Pancreas (tissue), 10 donors: ENCODE measurements around the gene C1orf226. TPM values are rescaled to one million over a fixed set of nuclear protein-coding genes. Genes with fewer than 3 reads are reported as not detected.
"Not testable (repeated sequence)": the region's sequence is repeated elsewhere in the genome, so short reads cannot be mapped to it uniquely, and the experiment has no call there.

Source experiments
- ATAC-seq, 4 donors: fragments of 200-7000 bp; cut with Tn5 transposase; one replicate each; pipeline versions ENCODE4 v1.8.0 to v1.9.1; 2020; ENCODE audit warnings: mild to moderate bottlenecking in 4 of 4, moderate library complexity in 4 of 4
- DNase-seq, 6 donors: peaks; one replicate each; pipeline ENCODE4 v3.0.0-alpha.2; 2020
- FAIRE-seq: peaks from 2 replicates; lab custom pipeline; 2012; peaks lifted over from hg19 to GRCh38; lab: Jason Lieb, UNC
- H3K27ac ChIP-seq, 4 donors: fragments of 200-600 bp; sonication (generic); 1 replicate in 3 of 4; 2 replicates in 1 of 4; pipeline versions ENCODE4 v1.5.0 to v1.8.0; 2020
- H3K27me3 ChIP-seq, 4 donors: fragments of 200-600 bp; one replicate each; pipeline ENCODE4 v1.8.0; 2021
- H3K36me3 ChIP-seq, 3 donors: fragments of 200-600 bp; sonication (generic) in 1 of 3; one replicate each; pipeline versions ENCODE4 v1.5.0 to v1.8.0; 2020 to 2021
- H3K4me1 ChIP-seq, 3 donors: fragments of 200-600 bp; one replicate each; pipeline ENCODE4 v1.8.0; 2021
- H3K4me3 ChIP-seq, 4 donors: fragments of 200-600 bp; sonication (generic) in 2 of 4; one replicate each; pipeline versions ENCODE4 v1.5.0 to v1.8.0; 2020 to 2021
- H3K9me3 ChIP-seq, 4 donors: fragments of 200-600 bp; one replicate each; pipeline ENCODE4 v1.8.0; 2021
- WGBS, 2 donors: extraction: QIAGEN DNeasy Blood & Tissue Kit; methylation state at CpG; one replicate each; pipeline ENCODE4 v1.1.7; 2013; 5-methylcytosine and 5-hydroxymethylcytosine counted together
- intact Hi-C, 3 donors: fragments of 100-400 bp; cut with DNase I; formaldehyde crosslinking; loops; one replicate each; pipeline versions ENCODE4 v1.11.1 to v1.14.2; 2022
- polyA plus RNA-seq, 2 donors: library from polyadenylated mRNA; stranded (reverse); fragments of 200-250 nt; gene quantifications; one replicate each; pipeline ENCODE4 v1.2.3, GENCODE V29; 2013
- total RNA-seq, 6 donors: library from RNA; stranded (reverse); fragmentation: NEBNext Ultra II Directional in 4 of 6; extraction: Animal tissue kit (Norgen Biotek cat#: 25700) in 4 of 6; gene quantifications; one replicate each; pipeline versions ENCODE4 v1.2.1 to v1.2.4, GENCODE V29; 2021 to 2023
- TF ChIP-seq, protein P1 (sequence below), 4 donors: fragments of 200-600 bp; sonication (generic) in 3 of 4; IDR thresholded peaks; one replicate each; pipeline versions ENCODE4 v1.5.0 to v1.8.0; 2021; ENCODE audit warnings: antibody characterized with exemption in 4 of 4
- donor health status: healthy with polysubstance abuse.
- donor health status: DM: no; HTN: no; CAD: no; lungs with moderate emphysema.
- donor health status: DM: no; HTN: no; CAD: no.
- donor health status: control.
- donor health status: control.
- donor health status: Bipolar disorder and iron deficiency.
- donor health status: DM: yes; HTN: yes; CAD: no.
- donor health status: DM: no; HTN: no; CAD: no.
- donor health status: DM: no; HTN: no; CAD: no.
- donor health status: DM: yes; HTN: yes; CAD: no.

Gene C1orf226
- total and polyA plus RNA-seq, 8 donors = 1.3 to 4.2 (median 2.3) TPM

GRCh38 chr1:162420120-162420519, 38.6 kb downstream of the C1orf226 start:
- TF ChIP-seq, protein P1, sequence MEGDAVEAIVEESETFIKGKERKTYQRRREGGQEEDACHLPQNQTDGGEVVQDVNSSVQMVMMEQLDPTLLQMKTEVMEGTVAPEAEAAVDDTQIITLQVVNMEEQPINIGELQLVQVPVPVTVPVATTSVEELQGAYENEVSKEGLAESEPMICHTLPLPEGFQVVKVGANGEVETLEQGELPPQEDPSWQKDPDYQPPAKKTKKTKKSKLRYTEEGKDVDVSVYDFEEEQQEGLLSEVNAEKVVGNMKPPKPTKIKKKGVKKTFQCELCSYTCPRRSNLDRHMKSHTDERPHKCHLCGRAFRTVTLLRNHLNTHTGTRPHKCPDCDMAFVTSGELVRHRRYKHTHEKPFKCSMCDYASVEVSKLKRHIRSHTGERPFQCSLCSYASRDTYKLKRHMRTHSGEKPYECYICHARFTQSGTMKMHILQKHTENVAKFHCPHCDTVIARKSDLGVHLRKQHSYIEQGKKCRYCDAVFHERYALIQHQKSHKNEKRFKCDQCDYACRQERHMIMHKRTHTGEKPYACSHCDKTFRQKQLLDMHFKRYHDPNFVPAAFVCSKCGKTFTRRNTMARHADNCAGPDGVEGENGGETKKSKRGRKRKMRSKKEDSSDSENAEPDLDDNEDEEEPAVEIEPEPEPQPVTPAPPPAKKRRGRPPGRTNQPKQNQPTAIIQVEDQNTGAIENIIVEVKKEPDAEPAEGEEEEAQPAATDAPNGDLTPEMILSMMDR (IDR thresholded peaks at IDR 0.05) = no peak
- WGBS, 2 donors = 79 to 92% methylated on average over 3 of the region's 3 CpGs
- Histone ChIP-seq H3K9me3 (no peaks in the 10 kb centered on the region), H3K36me3 (no peaks in the 10 kb centered on the region), H3K27ac (no peak overlapping the region), H3K27me3 (no peaks in the 10 kb centered on the region), H3K4me3 (no peak overlapping the region), H3K4me1 (no peaks in the 10 kb centered on the region)
- FAIRE-seq = no peak
- intact Hi-C loops = no loop called here
- no peak for DNase-seq
- no peak for ATAC-seq

DNA sequence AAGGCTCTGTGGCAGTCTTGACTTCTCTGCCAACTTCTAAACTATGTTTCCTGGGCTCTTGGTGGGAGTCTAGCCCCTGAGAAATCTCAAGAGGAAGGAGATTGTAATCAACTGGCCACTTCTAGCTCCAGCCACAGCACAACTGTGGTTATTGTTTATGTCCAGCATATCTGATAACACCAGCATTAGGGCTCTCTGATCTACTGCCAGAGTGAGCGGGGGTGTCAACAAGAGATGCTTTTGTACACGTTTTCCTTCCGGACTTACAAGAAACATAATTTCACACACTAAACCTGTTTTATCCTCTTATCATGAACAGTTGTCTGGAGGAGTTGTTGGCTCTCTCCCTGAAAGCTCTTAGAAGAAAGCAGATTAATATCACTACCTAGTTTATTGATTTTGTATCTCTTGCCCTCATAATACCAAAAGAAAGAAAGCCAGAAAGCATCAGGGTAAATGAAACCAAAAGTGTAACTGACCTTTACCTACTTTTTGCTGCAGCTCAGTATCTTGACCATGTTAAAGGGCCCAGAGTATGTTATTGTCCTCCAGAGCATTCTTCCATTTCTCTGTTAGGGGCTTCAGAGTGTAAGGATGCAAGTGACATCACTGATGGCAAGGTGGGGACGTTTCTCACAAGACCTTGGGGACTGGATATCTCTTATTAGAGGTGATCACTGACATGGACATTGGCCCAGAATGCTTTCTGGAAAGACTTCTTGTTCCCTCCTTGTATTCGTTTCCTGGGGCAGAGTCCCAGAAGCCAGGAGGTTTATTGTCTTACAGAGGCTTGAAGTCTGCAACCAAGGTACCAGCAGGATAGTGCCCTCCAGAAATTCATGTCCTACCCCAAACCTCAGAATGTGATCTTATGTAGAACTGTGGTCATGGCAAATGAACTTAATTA, 40.0 kb downstream of the C1orf226 start:
- intact Hi-C loops = no loop called here
- Histone ChIP-seq H3K4me1 (no peaks in the 10 kb centered on the region), H3K27me3 (no peaks in the 10 kb centered on the region), H3K9me3 (no peaks in the 10 kb centered on the region), H3K4me3 (no peak overlapping the region), H3K36me3 (no peaks in the 10 kb centered on the region), H3K27ac (no peak overlapping the region)
- TF ChIP-seq, protein P1 (IDR thresholded peaks at IDR 0.05) = no peak
- no peak for DNase-seq
- no peak for ATAC-seq
- 30% methylated on average over 5 of the region's 5 CpGs for WGBS, 2 donors
- FAIRE-seq = no peak

DNA sequence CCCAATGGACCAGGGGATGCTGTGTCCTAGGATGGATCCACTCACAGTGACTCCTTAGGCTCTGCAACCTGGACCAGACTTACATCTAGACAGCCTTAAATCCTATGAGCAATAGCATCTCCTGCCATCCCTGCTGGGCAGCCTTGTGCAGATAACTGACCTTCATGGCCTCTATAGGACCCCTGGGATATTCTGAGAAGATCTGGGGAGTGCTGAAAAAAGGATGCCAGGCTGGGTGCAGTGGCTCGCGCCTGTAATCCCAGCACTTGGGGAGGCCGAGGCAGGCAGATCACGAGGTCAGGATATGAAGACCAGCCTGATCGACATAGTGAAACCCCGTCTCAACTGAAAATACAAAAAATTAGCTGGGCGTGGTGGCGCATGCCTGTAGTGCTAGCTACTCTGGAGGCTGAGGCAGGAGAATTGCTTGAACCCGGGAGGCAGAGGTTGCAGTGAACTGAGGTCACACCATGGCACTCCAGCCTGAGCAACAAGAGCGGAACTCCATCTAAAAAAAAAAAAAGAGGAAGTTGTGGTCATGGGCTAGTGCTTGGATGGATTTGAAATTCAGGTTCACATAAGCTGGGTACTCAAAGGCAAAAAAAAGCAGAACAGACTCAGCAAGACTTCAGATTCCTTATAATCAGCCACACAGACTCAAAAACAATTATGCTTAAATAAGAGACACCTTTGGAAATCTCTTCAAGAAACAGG, 41.3 kb downstream of the C1orf226 start:
- no peak for FAIRE-seq
- intact Hi-C loops = no loop called here
- peak in 1 of 4 donors; percentile 53 for ATAC-seq
- H3K36me3 ChIP-seq = no peaks in the 10 kb centered on the region
- TF ChIP-seq, protein P1 (IDR thresholded peaks at IDR 0.05) = no peak
- WGBS, 2 donors = 86% methylated on average over 10 of the region's 10 CpGs
- no peak overlapping the region for H3K4me3 ChIP-seq
- H3K27ac ChIP-seq = no peak overlapping the region
- no peak for DNase-seq
- no peaks in the 10 kb centered on the region for H3K27me3 ChIP-seq
- no peaks in the 10 kb centered on the region for H3K4me1 ChIP-seq
- no peaks in the 10 kb centered on the region for H3K9me3 ChIP-seq

GRCh38 chr1:162430583-162430982, 49.1 kb downstream of the C1orf226 start:
- no peak for DNase-seq
- Histone ChIP-seq H3K9me3 (no peaks in the 10 kb centered on the region), H3K4me3 (no peak overlapping the region), H3K4me1 (no peaks in the 10 kb centered on the region), H3K27me3 (no peaks in the 10 kb centered on the region), H3K27ac (no peak overlapping the region), H3K36me3 (no peaks in the 10 kb centered on the region)
- no peak for FAIRE-seq
- TF ChIP-seq, protein P1 (IDR thresholded peaks at IDR 0.05) = no peak
- no peak for ATAC-seq
- 82 to 91% methylated on average over 4 of the region's 4 CpGs for WGBS, 2 donors
- intact Hi-C loops = no loop called here

- WGBS, 2 donors = 80 to 82% methylated on average over 33 to 42 of the region's 47 CpGs
- FAIRE-seq, H3K27ac ChIP-seq, H3K27me3 ChIP-seq, ATAC-seq, H3K9me3 ChIP-seq, H3K4me3 ChIP-seq, H3K36me3 ChIP-seq, intact Hi-C loops, H3K4me1 ChIP-seq: not testable (repeated sequence)
- DNase-seq = peak in 1 of 6 donors; percentile 53
Observed at GRCh38 chr1:162432977-162433713, 51.6 kb downstream of the C1orf226 start.
